Neural crest cell (in vitro differentiated cells): ENCODE data around the gene NLGN1. TPM values are rescaled to one million over a fixed set of nuclear protein-coding genes. Genes with fewer than 3 reads are reported as not detected.

ENCODE experiments used
- DNase-seq: peaks from one replicate; pipeline ENCODE4 v3.0.0; 2021; ENCODE audit warnings: low read depth, mixed read lengths, low spot score
- H3K27ac Mint-ChIP-seq: one replicate; pipeline ENCODE4 v1.8.0; 2021; ENCODE audit warnings: mild to moderate bottlenecking, mixed read lengths; ENCODE audit not compliant: unreplicated experiment
- H3K27me3 Mint-ChIP-seq: 2 replicates; pipeline ENCODE4 v1.8.0; 2021; ENCODE audit warnings: low read depth, mild to moderate bottlenecking, mixed read lengths
- H3K36me3 Mint-ChIP-seq: 2 replicates; pipeline ENCODE4 v1.8.0; 2021; ENCODE audit warnings: low read depth, mild to moderate bottlenecking, mixed read lengths
- H3K4me1 Mint-ChIP-seq: 2 replicates; pipeline ENCODE4 v1.8.0; 2021; ENCODE audit warnings: mixed read lengths
- H3K4me3 Mint-ChIP-seq: one replicate; pipeline ENCODE4 v1.8.0; 2021; ENCODE audit warnings: mild to moderate bottlenecking, mixed read lengths
- H3K9me3 Mint-ChIP-seq: 2 replicates; pipeline ENCODE4 v1.8.0; 2021; ENCODE audit warnings: mixed read lengths
- total RNA-seq: library from RNA; stranded (reverse); gene quantifications from 2 replicates; pipeline ENCODE4 v1.2.1, GENCODE V29; 2021
- TF ChIP-seq, protein P1 (sequence below): fragments of 200-600 bp; sonication (generic); conservative IDR thresholded peaks from 2 replicates; pipeline ENCODE4 v1.5.0; 2021; ENCODE audit warnings: antibody characterized with exemption, mild to moderate bottlenecking

Gene NLGN1
- total RNA-seq, 1 donor from 2014 or later = 20.0 TPM

DNA sequence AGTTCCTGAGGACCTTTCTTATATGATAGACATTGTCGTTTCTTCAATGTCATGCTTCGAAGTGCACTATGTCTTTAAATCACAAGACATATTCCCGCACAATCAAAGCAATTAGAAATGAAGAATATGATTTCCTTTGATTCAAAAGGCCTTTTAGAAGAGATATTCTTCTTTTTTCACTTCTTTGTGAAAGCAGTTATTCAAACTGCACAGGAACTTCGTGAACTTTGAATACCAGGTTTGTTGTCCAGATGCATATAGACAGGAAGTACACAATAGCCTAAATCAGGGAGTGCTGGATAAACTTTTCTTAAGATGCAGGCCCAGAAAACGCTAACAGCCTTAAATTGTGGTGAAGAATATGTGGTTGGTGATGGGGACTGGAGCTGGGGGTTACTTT is 870.5 kb downstream of the NLGN1 start:
- Mint-ChIP-seq H3K9me3 (peaks cover 6% of the 10 kb centered on the region), H3K4me1 (peaks cover 11% of the 10 kb centered on the region), H3K27ac (no peak overlapping the region), H3K27me3 (no peaks in the 10 kb centered on the region), H3K4me3 (no peak overlapping the region), H3K36me3 (no peaks in the 10 kb centered on the region)
- DNase-seq = no peak
- TF ChIP-seq, protein P1, sequence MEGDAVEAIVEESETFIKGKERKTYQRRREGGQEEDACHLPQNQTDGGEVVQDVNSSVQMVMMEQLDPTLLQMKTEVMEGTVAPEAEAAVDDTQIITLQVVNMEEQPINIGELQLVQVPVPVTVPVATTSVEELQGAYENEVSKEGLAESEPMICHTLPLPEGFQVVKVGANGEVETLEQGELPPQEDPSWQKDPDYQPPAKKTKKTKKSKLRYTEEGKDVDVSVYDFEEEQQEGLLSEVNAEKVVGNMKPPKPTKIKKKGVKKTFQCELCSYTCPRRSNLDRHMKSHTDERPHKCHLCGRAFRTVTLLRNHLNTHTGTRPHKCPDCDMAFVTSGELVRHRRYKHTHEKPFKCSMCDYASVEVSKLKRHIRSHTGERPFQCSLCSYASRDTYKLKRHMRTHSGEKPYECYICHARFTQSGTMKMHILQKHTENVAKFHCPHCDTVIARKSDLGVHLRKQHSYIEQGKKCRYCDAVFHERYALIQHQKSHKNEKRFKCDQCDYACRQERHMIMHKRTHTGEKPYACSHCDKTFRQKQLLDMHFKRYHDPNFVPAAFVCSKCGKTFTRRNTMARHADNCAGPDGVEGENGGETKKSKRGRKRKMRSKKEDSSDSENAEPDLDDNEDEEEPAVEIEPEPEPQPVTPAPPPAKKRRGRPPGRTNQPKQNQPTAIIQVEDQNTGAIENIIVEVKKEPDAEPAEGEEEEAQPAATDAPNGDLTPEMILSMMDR = no peak

DNA sequence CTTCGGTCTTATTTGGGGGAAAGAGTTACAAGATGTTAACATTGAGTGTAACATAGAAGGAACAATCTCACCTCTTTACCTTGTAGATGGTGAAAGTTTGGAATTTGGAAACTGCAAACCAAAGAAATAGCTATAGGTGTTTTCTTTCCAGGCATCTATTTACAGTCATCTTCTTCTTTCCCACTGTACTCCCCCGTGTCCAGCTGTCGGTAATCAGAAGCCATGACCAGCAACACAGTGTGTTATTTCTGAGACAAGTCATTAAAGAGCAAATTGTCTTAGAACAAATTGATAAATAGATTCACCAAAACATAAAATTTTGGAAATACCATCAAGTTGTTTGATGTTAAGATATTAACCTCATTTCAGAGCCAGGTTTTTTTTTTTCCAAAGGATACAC is 871.0 kb downstream of the NLGN1 start:
- Mint-ChIP-seq H3K9me3 (peaks cover 6% of the 10 kb centered on the region), H3K4me1 (peaks cover 11% of the 10 kb centered on the region), H3K27me3 (no peaks in the 10 kb centered on the region), H3K36me3 (no peaks in the 10 kb centered on the region), H3K27ac (no peak overlapping the region), H3K4me3 (no peak overlapping the region)
- DNase-seq = no peak
- TF ChIP-seq, protein P1 = no peak

GRCh38 chr3:174270841-174271240 is 873.3 kb downstream of the NLGN1 start:
- no peak overlapping the region for H3K27ac Mint-ChIP-seq
- H3K4me1 Mint-ChIP-seq = peaks cover 11% of the 10 kb centered on the region
- no peak for DNase-seq
- no peaks in the 10 kb centered on the region for H3K27me3 Mint-ChIP-seq
- H3K36me3 Mint-ChIP-seq = no peaks in the 10 kb centered on the region
- peaks cover 6% of the 10 kb centered on the region for H3K9me3 Mint-ChIP-seq
- no peak overlapping the region for H3K4me3 Mint-ChIP-seq
- TF ChIP-seq, protein P1 = no peak

- H3K4me3 Mint-ChIP-seq = no peak overlapping the region
- no peaks in the 10 kb centered on the region for H3K4me1 Mint-ChIP-seq
- H3K36me3 Mint-ChIP-seq = peaks cover 6% of the 10 kb centered on the region
- no peaks in the 10 kb centered on the region for H3K27me3 Mint-ChIP-seq
- peaks cover 3% of the 10 kb centered on the region for H3K9me3 Mint-ChIP-seq
- TF ChIP-seq, protein P1 = no peak
- no peak overlapping the region for H3K27ac Mint-ChIP-seq
- no peak for DNase-seq
Measured at GRCh38 chr3:174275336-174275735, 877.8 kb downstream of the NLGN1 start.

GRCh38 chr3:174276826-174277225 is 879.3 kb downstream of the NLGN1 start:
- Mint-ChIP-seq H3K36me3 (peaks cover 10% of the 10 kb centered on the region), H3K4me3 (no peak overlapping the region), H3K27me3 (no peaks in the 10 kb centered on the region), H3K4me1 (no peaks in the 10 kb centered on the region), H3K27ac (no peak overlapping the region), H3K9me3 (peaks cover 3% of the 10 kb centered on the region)
- TF ChIP-seq, protein P1 = no peak
- no peak for DNase-seq

GRCh38 chr3:174278094-174278493 is 880.5 kb downstream of the NLGN1 start:
- no peak overlapping the region for H3K4me3 Mint-ChIP-seq

More at GRCh38 chr3:174278094-174278493, 880.5 kb downstream of the NLGN1 start:
- no peak for DNase-seq
- H3K4me1 Mint-ChIP-seq = no peaks in the 10 kb centered on the region
- peaks cover 10% of the 10 kb centered on the region for H3K36me3 Mint-ChIP-seq
- TF ChIP-seq, protein P1 = no peak
- H3K27me3 Mint-ChIP-seq = no peaks in the 10 kb centered on the region
- no peak overlapping the region for H3K27ac Mint-ChIP-seq
- H3K9me3 Mint-ChIP-seq = peaks cover 3% of the 10 kb centered on the region
